HL-60 (cell line): ENCODE results near the gene KAT2A.

Experiments used
- POLR2AphosphoS5 ChIP-seq: IDR thresholded peaks from 2 replicates; pipeline ENCODE4 v1.6.1; 2012; ENCODE audit warnings: low read depth
- SPI1 ChIP-seq: IDR thresholded peaks from 2 replicates; pipeline ENCODE4 v1.6.1; 2012; ENCODE audit warnings: low read depth, mild to moderate bottlenecking, borderline replicate concordance
- TF ChIP-seq, protein P1 (sequence below): IDR thresholded peaks from 2 replicates; pipeline ENCODE4 v1.6.1; 2012; ENCODE audit warnings: low read depth; ENCODE audit not compliant: insufficient replicate concordance
- TF ChIP-seq, protein P2 (sequence below): IDR thresholded peaks from one replicate; pipeline ENCODE4 v1.5.1; 2011; ENCODE audit warnings: low read length, control low read depth, inconsistent platforms; ENCODE audit not compliant: insufficient read depth

DNA sequence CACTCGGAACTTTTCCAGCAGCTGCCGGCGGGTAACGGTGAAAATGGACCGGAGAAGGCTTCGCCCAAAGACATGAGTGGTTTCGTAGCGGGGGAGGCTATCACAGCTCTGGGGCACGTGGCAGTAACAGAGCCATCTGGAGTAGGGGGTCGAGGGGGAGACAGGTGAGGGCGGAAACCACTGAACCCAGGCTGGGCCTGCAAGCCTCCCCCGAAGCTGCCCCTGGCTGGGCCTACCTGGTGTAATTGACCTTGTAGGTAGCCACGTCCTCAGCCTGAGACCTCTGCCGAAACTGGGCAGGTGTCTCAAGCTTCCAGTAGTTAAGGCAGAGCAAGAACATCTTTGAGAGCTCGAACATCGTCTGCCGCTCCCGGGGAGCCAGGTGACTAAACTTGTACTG, 1.9 kb downstream of the KAT2A start:
- TF ChIP-seq, protein P1, sequence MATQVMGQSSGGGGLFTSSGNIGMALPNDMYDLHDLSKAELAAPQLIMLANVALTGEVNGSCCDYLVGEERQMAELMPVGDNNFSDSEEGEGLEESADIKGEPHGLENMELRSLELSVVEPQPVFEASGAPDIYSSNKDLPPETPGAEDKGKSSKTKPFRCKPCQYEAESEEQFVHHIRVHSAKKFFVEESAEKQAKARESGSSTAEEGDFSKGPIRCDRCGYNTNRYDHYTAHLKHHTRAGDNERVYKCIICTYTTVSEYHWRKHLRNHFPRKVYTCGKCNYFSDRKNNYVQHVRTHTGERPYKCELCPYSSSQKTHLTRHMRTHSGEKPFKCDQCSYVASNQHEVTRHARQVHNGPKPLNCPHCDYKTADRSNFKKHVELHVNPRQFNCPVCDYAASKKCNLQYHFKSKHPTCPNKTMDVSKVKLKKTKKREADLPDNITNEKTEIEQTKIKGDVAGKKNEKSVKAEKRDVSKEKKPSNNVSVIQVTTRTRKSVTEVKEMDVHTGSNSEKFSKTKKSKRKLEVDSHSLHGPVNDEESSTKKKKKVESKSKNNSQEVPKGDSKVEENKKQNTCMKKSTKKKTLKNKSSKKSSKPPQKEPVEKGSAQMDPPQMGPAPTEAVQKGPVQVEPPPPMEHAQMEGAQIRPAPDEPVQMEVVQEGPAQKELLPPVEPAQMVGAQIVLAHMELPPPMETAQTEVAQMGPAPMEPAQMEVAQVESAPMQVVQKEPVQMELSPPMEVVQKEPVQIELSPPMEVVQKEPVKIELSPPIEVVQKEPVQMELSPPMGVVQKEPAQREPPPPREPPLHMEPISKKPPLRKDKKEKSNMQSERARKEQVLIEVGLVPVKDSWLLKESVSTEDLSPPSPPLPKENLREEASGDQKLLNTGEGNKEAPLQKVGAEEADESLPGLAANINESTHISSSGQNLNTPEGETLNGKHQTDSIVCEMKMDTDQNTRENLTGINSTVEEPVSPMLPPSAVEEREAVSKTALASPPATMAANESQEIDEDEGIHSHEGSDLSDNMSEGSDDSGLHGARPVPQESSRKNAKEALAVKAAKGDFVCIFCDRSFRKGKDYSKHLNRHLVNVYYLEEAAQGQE, result no peak
- TF ChIP-seq POLR2AphosphoS5, result no peak
- TF ChIP-seq, protein P2, sequence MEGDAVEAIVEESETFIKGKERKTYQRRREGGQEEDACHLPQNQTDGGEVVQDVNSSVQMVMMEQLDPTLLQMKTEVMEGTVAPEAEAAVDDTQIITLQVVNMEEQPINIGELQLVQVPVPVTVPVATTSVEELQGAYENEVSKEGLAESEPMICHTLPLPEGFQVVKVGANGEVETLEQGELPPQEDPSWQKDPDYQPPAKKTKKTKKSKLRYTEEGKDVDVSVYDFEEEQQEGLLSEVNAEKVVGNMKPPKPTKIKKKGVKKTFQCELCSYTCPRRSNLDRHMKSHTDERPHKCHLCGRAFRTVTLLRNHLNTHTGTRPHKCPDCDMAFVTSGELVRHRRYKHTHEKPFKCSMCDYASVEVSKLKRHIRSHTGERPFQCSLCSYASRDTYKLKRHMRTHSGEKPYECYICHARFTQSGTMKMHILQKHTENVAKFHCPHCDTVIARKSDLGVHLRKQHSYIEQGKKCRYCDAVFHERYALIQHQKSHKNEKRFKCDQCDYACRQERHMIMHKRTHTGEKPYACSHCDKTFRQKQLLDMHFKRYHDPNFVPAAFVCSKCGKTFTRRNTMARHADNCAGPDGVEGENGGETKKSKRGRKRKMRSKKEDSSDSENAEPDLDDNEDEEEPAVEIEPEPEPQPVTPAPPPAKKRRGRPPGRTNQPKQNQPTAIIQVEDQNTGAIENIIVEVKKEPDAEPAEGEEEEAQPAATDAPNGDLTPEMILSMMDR, result no peak
- no peak for TF ChIP-seq SPI1
